Suppressor macrophage treated with lipopolysaccharide for 4 hours (primary cell): ENCODE measurements around the gene PLCB4.
A peak's percentile ranks its signal among the peaks of the same experiment; 100 is the strongest.

Experiments used
- DNase-seq: peaks from one replicate; pipeline ENCODE4 v3.0.0-alpha.2; 2020

PLCB4 gene

GRCh38 chr20:9476637-9477036 lies 407.8 kb downstream of the PLCB4 start:
- no peak for DNase-seq

- no peak for DNase-seq
These were observed 409.9 kb downstream of the PLCB4 start for GRCh38 chr20:9478771-9479170.

- DNase-seq = no peak
These were observed 411.2 kb downstream of the PLCB4 start for GRCh38 chr20:9480066-9480465.

DNA sequence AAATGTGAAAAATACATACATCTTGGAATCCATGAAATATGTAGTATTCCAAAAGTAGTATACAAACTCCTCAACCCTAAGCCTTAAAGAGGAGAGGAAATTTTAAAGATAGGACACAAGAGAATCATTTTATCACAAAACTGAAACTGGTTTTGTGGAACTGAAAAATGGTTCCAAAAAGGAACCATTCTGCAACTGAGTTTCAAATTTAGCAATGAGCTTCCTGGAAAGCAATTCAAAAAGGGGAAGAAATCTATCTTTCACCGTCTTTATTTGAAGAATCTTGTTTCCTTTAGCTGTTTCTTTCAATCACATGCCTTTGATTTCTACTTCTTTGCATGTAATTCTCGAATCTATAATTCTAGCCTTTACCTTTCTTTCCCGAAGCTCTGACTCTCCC lies 413.3 kb downstream of the PLCB4 start:
- peak; percentile 87 for DNase-seq

- DNase-seq = no peak
These were observed 414.2 kb downstream of the PLCB4 start for GRCh38 chr20:9483131-9483530.

GRCh38 chr20:9485614-9486340 lies 416.9 kb downstream of the PLCB4 start:
- DNase-seq = peak; percentile 35

DNA sequence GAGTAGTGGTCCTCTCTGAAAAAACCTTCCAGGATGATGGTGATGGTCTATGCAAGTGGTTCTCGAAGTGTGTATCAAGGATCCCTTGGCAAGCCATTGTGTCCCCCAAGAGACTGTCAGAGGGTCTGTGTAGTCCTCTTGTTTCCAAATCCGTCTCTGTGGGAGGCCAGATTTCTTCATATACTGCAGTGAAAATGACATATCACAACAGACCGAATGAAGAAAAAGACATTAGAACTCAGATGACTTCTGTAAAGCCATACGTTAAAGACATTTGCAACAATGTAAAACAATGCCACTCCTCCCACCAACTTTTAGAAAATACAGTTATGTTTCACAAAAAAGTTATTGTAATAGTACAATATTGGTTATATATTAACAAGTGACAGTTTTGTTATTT lies 418.3 kb downstream of the PLCB4 start:
- DNase-seq = no peak

DNA sequence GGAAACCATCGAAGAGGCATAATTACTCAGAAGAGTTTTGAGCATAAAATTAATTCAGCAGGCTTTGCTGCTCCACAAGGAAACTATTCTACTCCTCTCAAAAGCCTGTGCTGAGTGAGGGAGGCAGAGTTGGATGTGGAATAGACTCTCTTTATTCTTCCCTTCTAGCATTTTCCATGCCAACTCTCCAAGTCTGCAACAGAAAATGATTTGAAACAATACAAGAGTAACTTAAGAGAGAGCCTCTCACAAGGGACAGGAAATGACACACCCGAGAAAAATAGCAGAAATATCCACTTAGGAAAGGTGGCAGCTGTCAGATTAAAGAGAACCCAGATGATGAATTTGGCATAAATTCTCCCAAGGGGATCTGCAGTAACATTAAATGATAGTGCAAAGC lies 419.2 kb downstream of the PLCB4 start:
- DNase-seq = no peak

DNA sequence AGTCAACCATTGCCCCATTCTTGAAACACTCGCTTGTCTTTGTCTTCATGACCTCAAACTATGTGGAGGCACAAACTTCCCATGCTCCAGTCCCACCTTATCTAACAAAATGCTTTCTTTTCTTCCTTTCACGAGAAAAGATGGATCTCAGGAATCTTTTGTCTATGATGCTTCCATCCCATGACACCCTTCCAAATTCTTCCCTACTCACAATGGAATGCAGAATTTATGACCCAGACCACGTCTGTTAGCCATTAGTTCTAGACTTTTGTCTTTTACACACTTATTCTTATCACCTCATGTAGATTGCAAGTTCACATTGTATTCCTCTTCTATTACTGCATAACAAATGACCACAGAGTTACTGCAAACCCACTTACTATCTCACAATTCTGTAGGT lies 421.3 kb downstream of the PLCB4 start:
- no peak for DNase-seq

DNA sequence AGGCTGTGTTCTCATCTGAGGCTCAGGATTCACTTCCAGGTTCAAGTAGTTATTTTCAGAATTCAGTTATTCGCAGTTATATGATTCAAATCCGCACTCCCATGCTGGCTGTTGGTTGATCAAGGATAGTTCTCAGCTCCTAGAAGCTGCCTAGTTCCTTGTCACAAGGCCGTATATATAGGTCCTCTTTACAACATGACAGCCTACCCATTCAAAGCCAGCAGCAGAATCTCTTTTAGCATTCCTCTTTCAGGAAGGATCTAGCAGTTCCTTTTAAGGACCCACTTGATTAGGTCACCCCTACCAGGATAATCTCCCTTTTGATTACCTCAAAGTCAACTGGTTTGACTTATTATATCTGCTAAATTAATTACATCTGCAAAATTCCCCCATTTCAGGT lies 421.7 kb downstream of the PLCB4 start:
- DNase-seq = no peak

GRCh38 chr20:9491324-9491723 lies 422.4 kb downstream of the PLCB4 start:
- peak; percentile 46 for DNase-seq

- no peak for DNase-seq
These were observed 423.2 kb downstream of the PLCB4 start for GRCh38 chr20:9492067-9492466.

DNA sequence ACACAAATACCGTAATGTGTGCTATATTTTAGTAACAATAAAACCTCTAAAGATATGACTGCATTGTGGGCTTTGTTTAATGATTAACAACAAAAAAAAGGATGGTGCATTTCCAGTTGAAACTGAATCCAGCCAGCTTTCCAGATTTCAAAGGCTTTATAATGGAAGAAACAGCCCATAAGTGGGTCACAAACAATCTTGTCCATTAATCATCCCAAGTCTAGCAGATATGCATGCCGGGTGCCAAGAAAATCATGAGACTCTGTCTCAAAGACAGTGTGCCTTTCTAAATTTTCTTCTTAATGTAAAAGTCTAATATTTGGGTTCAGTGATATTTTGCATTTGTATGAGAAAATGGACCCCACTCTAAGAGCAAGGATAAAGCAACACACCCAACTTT lies 424.9 kb downstream of the PLCB4 start:
- no peak for DNase-seq

- no peak for DNase-seq
These were observed 426.8 kb downstream of the PLCB4 start for GRCh38 chr20:9495701-9496100.

GRCh38 chr20:9496155-9496554 lies 427.3 kb downstream of the PLCB4 start:
- DNase-seq = peak; percentile 68

- DNase-seq = peak; percentile 80
These were observed 429.4 kb downstream of the PLCB4 start for GRCh38 chr20:9498322-9498721.

- DNase-seq = peak; percentile 54
These were observed 430.4 kb downstream of the PLCB4 start for GRCh38 chr20:9499126-9499899.

GRCh38 chr20:9500121-9500520 lies 431.2 kb downstream of the PLCB4 start:
- DNase-seq = peak; percentile 90

GRCh38 chr20:9501473-9501872 lies 432.6 kb downstream of the PLCB4 start:
- DNase-seq = no peak

- peak; percentile 60 for DNase-seq
These were observed 434.8 kb downstream of the PLCB4 start for GRCh38 chr20:9503526-9504245.

- DNase-seq = peak; percentile 34
These were observed 437.5 kb downstream of the PLCB4 start for GRCh38 chr20:9506280-9506821.

GRCh38 chr20:9506964-9507369 lies 438.1 kb downstream of the PLCB4 start:
- DNase-seq = no peak

DNA sequence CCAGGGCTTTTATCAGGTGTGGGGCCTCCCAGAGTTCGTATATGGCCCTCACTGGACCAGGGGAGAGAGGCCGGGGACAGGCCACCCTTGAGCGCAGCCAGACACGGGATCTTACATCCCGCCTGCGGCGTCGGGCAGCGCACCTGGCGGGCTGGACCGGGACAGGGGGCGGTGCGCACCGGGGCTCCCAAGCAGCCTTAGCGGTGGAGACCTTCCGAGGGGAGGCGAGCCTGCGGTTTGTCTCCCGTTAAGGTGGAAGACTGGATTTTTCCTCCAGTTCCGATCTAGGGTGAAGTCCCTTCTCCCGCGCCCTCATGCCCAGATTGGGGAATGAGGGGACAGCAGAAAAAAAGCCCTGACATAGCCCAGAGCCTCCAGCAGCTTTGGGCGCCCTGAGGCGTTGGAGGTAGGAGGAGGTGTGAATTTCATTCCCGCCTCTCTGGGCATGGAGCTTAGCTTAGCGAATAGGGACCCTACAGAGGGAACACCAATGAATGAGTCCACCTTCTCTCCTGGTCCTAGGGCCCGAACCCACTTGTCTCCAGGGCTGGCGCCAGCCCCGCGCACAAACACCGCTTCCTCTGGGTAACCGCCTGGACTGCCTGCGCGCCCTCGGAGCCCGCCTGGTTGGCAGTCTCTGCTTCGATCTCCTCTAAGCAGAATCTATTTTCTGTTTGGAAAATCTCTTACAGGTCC lies 438.8 kb downstream of the PLCB4 start:
- no peak for DNase-seq
